GM18511 (cell line): ENCODE data around the gene TARS2.

ENCODE experiments used
- ATAC-seq: cut with Tn5 transposase; IDR thresholded peaks from one replicate; pipeline ENCODE4 v1.9.1; 2021; ENCODE audit warnings: mild to moderate bottlenecking, moderate library complexity; ENCODE audit not compliant: unreplicated experiment

TARS2 gene

DNA sequence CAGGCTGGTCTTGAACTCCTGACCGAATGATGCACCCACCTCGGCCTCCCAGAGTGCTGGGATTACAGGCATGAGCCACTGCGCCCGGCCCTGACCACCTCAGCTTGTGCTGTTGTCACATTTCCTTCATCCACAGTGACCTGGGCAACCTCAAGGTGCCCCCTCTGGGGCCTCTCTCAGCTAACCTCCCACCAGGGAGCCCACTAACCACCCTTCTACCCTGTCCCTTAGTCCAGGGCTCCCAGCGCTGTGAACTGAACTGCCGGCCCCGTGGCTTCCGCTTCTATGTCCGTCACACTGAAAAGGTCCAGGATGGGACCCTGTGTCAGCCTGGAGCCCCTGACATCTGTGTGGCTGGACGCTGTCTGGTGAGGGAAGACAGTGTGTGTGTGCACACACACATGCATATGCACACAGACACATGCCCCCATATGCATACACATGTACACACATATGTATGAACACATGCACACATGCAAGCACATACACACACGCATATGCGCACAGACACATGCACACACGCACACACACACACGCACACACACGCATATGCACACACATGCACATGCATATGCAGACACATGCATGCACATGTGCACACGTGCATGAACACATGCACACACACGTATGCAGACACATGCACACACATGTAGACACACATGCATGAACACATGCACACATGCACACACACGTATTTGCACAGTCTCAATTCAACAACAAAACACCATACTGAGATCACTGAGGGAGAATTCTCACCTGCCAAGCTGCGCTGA lies 68.2 kb downstream of the TARS2 start:
- ATAC-seq: no peak

DNA sequence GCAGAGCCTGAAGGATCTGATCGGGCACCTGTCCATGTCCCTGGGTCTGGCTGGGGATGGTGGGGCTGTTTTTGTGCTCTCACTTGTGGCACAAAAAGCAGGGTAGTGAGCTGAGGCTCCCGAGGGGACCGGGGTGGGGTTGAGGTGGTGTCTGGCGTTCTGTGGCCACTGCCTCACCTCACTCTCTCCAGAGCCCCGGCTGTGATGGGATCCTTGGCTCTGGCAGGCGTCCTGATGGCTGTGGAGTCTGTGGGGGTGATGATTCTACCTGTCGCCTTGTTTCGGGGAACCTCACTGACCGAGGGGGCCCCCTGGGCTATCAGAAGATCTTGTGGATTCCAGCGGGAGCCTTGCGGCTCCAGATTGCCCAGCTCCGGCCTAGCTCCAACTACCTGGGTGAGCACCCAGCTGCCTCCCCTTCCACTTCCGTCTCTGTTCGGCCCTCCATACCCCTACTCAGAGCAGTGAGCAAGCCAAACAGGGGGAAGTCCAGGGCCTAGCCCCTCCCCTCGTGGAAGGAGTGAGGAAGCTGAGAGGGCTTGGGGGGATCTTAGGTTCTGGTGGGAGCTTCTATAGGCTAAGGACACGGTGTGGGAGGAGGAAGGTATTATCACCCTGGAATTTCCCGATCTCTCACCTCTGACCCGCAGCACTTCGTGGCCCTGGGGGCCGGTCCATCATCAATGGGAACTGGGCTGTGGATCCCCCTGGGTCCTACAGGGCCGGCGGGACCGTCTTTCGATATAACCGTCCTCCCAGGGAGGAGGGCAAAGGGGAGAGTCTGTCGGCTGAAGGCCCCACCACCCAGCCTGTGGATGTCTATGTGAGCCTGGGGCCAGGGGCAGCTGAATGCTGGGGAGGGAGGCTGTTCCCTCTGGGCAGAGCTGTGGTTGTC lies 69.0 kb downstream of the TARS2 start:
- no peak for ATAC-seq

DNA sequence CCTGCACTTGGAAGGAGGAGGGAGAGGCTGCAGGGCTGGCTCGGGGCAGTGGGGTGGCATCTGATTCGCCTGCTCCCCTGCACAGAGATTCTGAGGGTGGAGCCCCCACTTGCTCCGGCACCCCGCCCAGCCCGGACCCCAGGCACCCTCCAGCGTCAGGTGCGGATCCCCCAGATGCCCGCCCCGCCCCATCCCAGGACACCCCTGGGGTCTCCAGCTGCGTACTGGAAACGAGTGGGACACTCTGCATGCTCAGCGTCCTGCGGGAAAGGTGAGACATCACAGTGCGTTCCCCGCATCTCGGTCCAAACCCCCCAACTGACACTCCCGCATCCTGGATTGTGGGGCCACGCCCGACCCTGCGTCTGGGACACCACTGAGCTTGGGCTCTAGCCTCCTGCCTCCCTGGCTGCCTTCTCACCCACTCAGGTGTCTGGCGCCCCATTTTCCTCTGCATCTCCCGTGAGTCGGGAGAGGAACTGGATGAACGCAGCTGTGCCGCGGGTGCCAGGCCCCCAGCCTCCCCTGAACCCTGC lies 69.9 kb downstream of the TARS2 start:
- no peak for ATAC-seq
